Measurements from ENCODE around the gene MTRR. TPM values are rescaled to one million over a fixed set of nuclear protein-coding genes. Genes with fewer than 3 reads are reported as not detected.

Gene MTRR
- total RNA-seq, 4 donors from 2014 or later = 22.0 to 34.5 (median 33.8) TPM

- Histone ChIP-seq H3K36me3 (no peaks in the 10 kb centered on the region), H3K9me3 (peaks cover 0 to 6% (median 3%) of the 10 kb centered on the region in 4 donors), H3K4me1 (no peaks in the 10 kb centered on the region), H3K4me3 (no peak overlapping the region), H3K27ac (replicated peaks in 1 of 4) (no peak overlapping the region), H3K27me3 (no peaks in the 10 kb centered on the region)
- no peak for DNase-seq (ENCODE audit: extremely low spot score)
- 71% methylated on average over 5 of the region's 5 CpGs for WGBS
- intact Hi-C loops (cut with DNase I) = no loop called here
- no peak for TF ChIP-seq POLR2AphosphoS5 (IDR thresholded peaks at IDR 0.05)
- TF ChIP-seq CTCF (IDR thresholded peaks at IDR 0.05) = no peak
- no peak for TF ChIP-seq POLR2A (IDR thresholded peaks at IDR 0.05; ENCODE audit: low read depth)
- no peak for TF ChIP-seq EP300 (IDR thresholded peaks at IDR 0.05)
Measured at GRCh38 chr5:7917130-7918123, 48.5 kb downstream of the MTRR start.

- WGBS = 47% methylated on average over 7 of the region's 7 CpGs
- DNase-seq (ENCODE audit: extremely low spot score) = no peak
- H3K4me1 ChIP-seq = no peaks in the 10 kb centered on the region
- H3K9me3 ChIP-seq = no peaks in the 10 kb centered on the region
- no peaks in the 10 kb centered on the region for H3K36me3 ChIP-seq
- TF ChIP-seq CTCF (IDR thresholded peaks at IDR 0.05) (no peak), POLR2AphosphoS5 (IDR thresholded peaks at IDR 0.05) (no peak), POLR2A (IDR thresholded peaks at IDR 0.05; ENCODE audit: low read depth) (no peak), EP300 (IDR thresholded peaks at IDR 0.05) (no peak)
- H3K4me3 ChIP-seq = no peak overlapping the region
- intact Hi-C loops (cut with DNase I) = no loop called here
- H3K27ac ChIP-seq (replicated peaks in 1 of 4) = no peak overlapping the region
- H3K27me3 ChIP-seq = peaks cover 0 to 3% (median 0%) of the 10 kb centered on the region in 4 donors
Measured at GRCh38 chr5:7925961-7926695, 57.2 kb downstream of the MTRR start.

GRCh38 chr5:7926720-7927119, 57.8 kb downstream of the MTRR start:
- TF ChIP-seq POLR2A (IDR thresholded peaks at IDR 0.05; ENCODE audit: low read depth) (no peak), CTCF (IDR thresholded peaks at IDR 0.05) (no peak), POLR2AphosphoS5 (IDR thresholded peaks at IDR 0.05) (no peak), EP300 (IDR thresholded peaks at IDR 0.05) (no peak)
- H3K4me3 ChIP-seq = no peak overlapping the region
- H3K36me3 ChIP-seq = no peaks in the 10 kb centered on the region
- WGBS = 82% methylated on average over 6 of the region's 6 CpGs
- H3K27ac ChIP-seq (replicated peaks in 1 of 4) = no peak overlapping the region
- H3K27me3 ChIP-seq = peaks cover 0 to 3% (median 0%) of the 10 kb centered on the region in 4 donors
- H3K9me3 ChIP-seq = peaks cover 0 to under 1% (median 0%) of the 10 kb centered on the region in 4 donors
- DNase-seq (ENCODE audit: extremely low spot score) = no peak
- intact Hi-C loops (cut with DNase I) = no loop called here
- H3K4me1 ChIP-seq = no peaks in the 10 kb centered on the region

- intact Hi-C loops (cut with DNase I) = no loop called here
- DNase-seq (ENCODE audit: extremely low spot score) = no peak
- Histone ChIP-seq H3K9me3 (peaks cover 0 to 4% (median 2%) of the 10 kb centered on the region in 4 donors), H3K27me3 (peaks cover 0 to 3% (median 0%) of the 10 kb centered on the region in 4 donors), H3K27ac (replicated peaks in 1 of 4) (no peak overlapping the region), H3K4me1 (no peaks in the 10 kb centered on the region), H3K36me3 (no peaks in the 10 kb centered on the region), H3K4me3 (no peak overlapping the region)
- TF ChIP-seq POLR2A (IDR thresholded peaks at IDR 0.05; ENCODE audit: low read depth) (no peak), EP300 (IDR thresholded peaks at IDR 0.05) (no peak), CTCF (IDR thresholded peaks at IDR 0.05) (peak; percentile 44 to 61 (median 49)), POLR2AphosphoS5 (IDR thresholded peaks at IDR 0.05) (no peak)
- 62% methylated on average over 25 of the region's 26 CpGs for WGBS
Measured at GRCh38 chr5:7927466-7928375, 58.8 kb downstream of the MTRR start.

All from esophagus muscularis mucosa (tissue), 4 donors.